Measurements from ENCODE around the gene PTGES2.
A peak's percentile ranks its signal among the peaks of the same experiment; 100 is the strongest.

Gene PTGES2

DNA sequence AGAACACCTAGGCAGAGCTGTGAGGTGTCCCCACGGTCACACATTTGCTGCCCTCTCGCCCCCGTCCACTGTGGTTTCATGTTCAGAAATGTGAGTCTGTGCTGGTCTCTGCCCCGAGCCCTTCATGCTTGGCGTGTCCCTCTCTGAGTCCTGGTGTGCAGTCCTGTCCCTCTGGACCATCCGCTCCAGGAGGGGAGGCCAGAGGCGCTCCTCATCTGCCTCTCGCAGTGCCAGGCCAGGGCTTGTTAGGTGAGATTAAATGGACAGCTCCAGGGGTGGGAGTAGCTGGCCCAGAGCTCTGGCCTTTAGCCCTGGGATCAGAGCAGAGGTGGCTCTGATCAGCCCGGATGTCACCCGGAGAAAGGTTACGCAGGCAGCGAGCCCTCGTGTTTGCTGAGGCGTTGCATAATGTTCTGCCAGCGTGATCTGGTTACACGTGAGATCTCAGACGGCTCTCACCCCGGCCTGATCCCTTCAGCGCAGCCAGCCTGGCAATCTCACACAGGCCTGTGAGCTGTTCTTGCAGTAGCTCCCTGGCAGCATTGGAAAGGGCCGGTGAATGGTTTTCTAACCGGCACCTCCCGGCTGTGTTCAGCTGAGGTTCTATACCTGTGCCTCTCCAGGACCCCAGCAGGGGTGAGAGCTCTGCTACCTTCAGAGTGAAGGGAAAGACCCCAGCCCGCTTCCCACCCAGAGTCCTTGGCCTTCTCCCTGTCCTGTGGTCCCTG, 24.5 kb downstream of the PTGES2 start:
- H3K4me1 ChIP-seq (ENCODE audit: control insufficient read depth, low read depth, low read length) = peaks cover 12% of the 10 kb centered on the region
- no peak overlapping the region for H3K27ac ChIP-seq (ENCODE audit: low read length)
- no peak overlapping the region for H3K9ac ChIP-seq (ENCODE audit: low read length)
- no peak overlapping the region for H3K4me3 ChIP-seq (ENCODE audit: low read length)
- H3K9me3 ChIP-seq (ENCODE audit: control insufficient read depth, low read depth, low read length) = no peaks in the 10 kb centered on the region
- H3K36me3 ChIP-seq (ENCODE audit: control insufficient read depth, low read depth, low read length) = peaks cover 58% of the 10 kb centered on the region
- H3K27me3 ChIP-seq (ENCODE audit: control insufficient read depth, insufficient read depth, low read length) = no peaks in the 10 kb centered on the region

DNA sequence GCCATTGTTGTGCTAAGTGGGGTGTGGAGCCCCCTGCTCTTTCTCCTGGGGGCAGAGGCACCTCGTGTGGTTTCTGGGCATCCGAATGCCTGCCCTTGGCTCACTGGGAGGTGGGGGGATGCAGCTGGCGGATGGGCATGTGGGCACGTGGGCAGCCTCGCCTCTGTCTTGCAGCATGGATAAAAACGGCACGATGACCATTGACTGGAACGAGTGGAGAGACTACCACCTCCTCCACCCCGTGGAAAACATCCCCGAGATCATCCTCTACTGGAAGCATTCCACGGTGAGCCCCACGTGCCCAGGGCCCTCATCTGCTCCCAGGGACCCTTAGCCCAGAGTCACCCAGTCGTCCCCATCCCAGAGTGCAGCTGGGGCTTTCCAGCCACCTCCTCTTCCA, 25.3 kb downstream of the PTGES2 start:
- Histone ChIP-seq H3K9ac (ENCODE audit: low read length) (no peak overlapping the region), H3K27ac (ENCODE audit: low read length) (no peak overlapping the region), H3K9me3 (ENCODE audit: control insufficient read depth, low read depth, low read length) (no peaks in the 10 kb centered on the region), H3K36me3 (ENCODE audit: control insufficient read depth, low read depth, low read length) (peaks cover 49% of the 10 kb centered on the region), H3K27me3 (ENCODE audit: control insufficient read depth, insufficient read depth, low read length) (no peaks in the 10 kb centered on the region), H3K4me3 (ENCODE audit: low read length) (no peak overlapping the region), H3K4me1 (ENCODE audit: control insufficient read depth, low read depth, low read length) (peaks cover 21% of the 10 kb centered on the region)

DNA sequence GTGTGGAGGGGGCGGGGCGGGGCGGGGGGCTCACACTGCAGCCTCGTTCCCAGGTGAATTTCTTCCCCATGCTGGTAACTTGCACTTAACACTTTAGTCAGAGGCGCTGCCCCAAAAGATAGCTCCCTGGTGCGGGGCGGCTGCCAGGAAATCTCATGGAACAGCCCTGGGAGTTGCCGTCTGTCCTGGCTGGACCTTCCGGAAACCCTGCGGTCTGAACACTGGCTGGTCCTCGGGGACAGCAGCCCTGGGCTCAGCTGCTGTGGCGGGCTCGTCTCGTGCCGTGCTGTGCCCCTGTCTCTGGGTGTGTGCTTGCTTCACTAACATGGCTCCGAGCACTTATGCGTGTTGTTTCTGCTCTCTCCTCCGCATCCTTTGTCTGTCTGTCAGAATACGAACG, 25.8 kb downstream of the PTGES2 start:
- H3K9me3 ChIP-seq (ENCODE audit: control insufficient read depth, low read depth, low read length) = no peaks in the 10 kb centered on the region
- peaks cover 21% of the 10 kb centered on the region for H3K4me1 ChIP-seq (ENCODE audit: control insufficient read depth, low read depth, low read length)
- no peaks in the 10 kb centered on the region for H3K27me3 ChIP-seq (ENCODE audit: control insufficient read depth, insufficient read depth, low read length)
- H3K36me3 ChIP-seq (ENCODE audit: control insufficient read depth, low read depth, low read length) = peaks cover 44% of the 10 kb centered on the region
- no peak overlapping the region for H3K4me3 ChIP-seq (ENCODE audit: low read length)
- no peak overlapping the region for H3K9ac ChIP-seq (ENCODE audit: low read length)
- no peak overlapping the region for H3K27ac ChIP-seq (ENCODE audit: low read length)

DNA sequence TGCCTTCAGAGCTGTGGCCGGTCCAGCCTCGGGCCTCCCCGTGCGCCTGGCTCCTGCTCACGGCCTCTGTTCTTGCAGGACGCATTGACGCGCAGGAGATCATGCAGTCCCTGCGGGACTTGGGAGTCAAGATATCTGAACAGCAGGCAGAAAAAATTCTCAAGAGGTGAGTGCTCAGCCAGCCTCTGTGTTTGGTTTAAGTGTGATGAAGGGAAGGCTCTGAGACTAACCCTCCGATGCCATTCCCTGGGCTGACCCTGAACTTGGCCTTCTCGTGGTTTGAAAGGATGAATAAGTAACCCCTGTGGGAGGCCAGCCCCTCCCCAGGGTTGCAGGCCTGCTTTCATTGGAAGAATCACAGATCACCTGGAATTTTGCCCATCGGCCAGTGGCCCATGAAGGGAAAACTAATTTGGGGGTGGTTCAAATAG, 26.3 kb downstream of the PTGES2 start:
- Histone ChIP-seq H3K9ac (ENCODE audit: low read length) (no peak overlapping the region), H3K4me3 (ENCODE audit: low read length) (no peak overlapping the region), H3K36me3 (ENCODE audit: control insufficient read depth, low read depth, low read length) (peaks cover 40% of the 10 kb centered on the region), H3K9me3 (ENCODE audit: control insufficient read depth, low read depth, low read length) (no peaks in the 10 kb centered on the region), H3K4me1 (ENCODE audit: control insufficient read depth, low read depth, low read length) (peaks cover 21% of the 10 kb centered on the region), H3K27ac (ENCODE audit: low read length) (no peak overlapping the region), H3K27me3 (ENCODE audit: control insufficient read depth, insufficient read depth, low read length) (no peaks in the 10 kb centered on the region)

DNA sequence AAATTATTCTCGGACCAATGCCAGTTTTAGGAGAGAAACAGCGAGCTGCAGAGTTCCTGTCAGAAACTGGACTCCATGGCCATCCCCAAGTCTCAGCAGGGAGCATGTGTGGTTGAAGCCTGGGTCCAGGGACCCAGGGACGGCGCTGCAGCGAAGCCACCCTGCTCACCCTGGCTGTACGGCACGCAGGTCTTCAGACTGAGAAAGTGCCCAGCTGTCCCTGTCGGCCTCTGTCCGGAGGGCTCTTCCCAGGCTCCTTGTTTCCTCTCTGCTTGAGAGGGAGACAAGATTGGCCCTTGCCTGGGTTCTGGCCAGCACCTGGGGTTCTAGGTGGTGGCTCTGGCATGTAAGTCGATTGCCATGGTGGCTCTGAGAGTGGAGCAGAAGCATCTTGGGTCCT, 26.9 kb downstream of the PTGES2 start:
- Histone ChIP-seq H3K27me3 (ENCODE audit: control insufficient read depth, insufficient read depth, low read length) (no peaks in the 10 kb centered on the region), H3K9ac (ENCODE audit: low read length) (no peak overlapping the region), H3K4me3 (ENCODE audit: low read length) (no peak overlapping the region), H3K27ac (ENCODE audit: low read length) (no peak overlapping the region), H3K9me3 (ENCODE audit: control insufficient read depth, low read depth, low read length) (no peaks in the 10 kb centered on the region), H3K36me3 (ENCODE audit: control insufficient read depth, low read depth, low read length) (peaks cover 33% of the 10 kb centered on the region), H3K4me1 (ENCODE audit: control insufficient read depth, low read depth, low read length) (peaks cover 21% of the 10 kb centered on the region)

DNA sequence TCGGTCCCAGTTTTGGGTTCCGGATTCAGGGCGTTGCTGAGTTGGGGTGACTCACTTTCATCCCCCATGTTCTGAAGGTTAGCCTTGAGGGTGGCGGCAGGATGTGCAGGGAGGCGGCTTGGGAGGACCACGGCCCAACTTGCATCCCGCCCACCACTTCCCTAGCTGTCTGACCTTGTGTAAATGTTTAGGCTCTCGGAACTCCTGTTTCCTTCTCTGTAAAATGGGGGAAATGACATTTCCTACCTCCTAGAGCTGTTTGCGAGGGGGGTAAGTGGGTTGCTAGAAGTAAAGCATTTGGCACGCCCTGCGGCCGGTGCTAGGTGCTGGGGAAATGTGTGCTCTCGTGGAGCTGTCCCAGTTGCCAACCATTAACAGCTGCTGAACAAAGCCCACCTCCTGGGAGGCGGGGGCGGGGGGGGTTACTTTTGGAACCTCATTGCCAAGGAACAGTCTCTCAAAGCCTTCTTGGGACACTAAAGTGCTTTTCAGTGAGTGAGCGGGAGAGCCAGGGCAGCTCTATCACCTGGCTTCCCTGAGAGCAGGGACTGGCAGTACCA, 27.5 kb downstream of the PTGES2 start:
- no peak overlapping the region for H3K4me3 ChIP-seq (ENCODE audit: low read length)
- H3K4me1 ChIP-seq (ENCODE audit: control insufficient read depth, low read depth, low read length) = peaks cover 21% of the 10 kb centered on the region
- no peak overlapping the region for H3K9ac ChIP-seq (ENCODE audit: low read length)
- no peaks in the 10 kb centered on the region for H3K27me3 ChIP-seq (ENCODE audit: control insufficient read depth, insufficient read depth, low read length)
- no peak overlapping the region for H3K27ac ChIP-seq (ENCODE audit: low read length)
- H3K36me3 ChIP-seq (ENCODE audit: control insufficient read depth, low read depth, low read length) = peaks cover 31% of the 10 kb centered on the region
- H3K9me3 ChIP-seq (ENCODE audit: control insufficient read depth, low read depth, low read length) = no peaks in the 10 kb centered on the region

DNA sequence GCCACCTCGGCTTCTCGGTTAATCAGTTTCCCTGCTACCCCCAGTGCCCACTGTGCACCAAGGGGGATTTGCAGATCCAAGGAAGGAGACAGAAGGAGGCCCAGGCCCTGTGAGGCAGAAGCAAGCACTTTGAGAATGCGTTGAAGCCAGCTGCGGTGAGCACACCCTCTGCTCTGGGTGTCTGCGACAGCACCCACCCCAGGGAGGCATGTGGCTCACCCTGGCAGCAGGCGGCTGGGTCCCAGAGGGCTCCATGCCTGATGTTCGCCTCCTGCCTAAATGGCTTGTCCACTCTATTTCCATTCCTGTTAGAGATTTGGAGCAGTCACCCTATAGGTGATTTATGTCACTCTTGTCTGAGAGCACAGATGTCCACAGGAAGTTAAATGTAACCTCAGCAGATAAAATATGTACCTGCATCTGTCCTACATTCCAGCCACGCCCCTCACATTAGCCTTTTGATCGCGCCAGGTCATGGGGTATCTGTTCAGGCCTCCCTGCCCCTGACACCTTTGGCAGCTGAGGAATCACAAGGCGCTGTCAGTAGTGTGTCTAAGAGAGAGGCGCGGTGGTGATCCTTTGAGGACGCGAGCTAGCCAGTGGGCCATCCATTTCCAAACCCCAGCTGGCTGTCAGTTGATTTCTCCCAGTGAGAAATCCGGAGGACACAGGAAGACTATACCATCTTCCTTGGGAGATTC, 28.1 kb downstream of the PTGES2 start:
- peaks cover 21% of the 10 kb centered on the region for H3K4me1 ChIP-seq (ENCODE audit: control insufficient read depth, low read depth, low read length)
- peak overlapping the region; percentile 83 for H3K9ac ChIP-seq (ENCODE audit: low read length)
- no peaks in the 10 kb centered on the region for H3K9me3 ChIP-seq (ENCODE audit: control insufficient read depth, low read depth, low read length)
- H3K27me3 ChIP-seq (ENCODE audit: control insufficient read depth, insufficient read depth, low read length) = no peaks in the 10 kb centered on the region
- no peak overlapping the region for H3K27ac ChIP-seq (ENCODE audit: low read length)
- peaks cover 30% of the 10 kb centered on the region for H3K36me3 ChIP-seq (ENCODE audit: control insufficient read depth, low read depth, low read length)
- H3K4me3 ChIP-seq (ENCODE audit: low read length) = peak overlapping the region; percentile 72

DNA sequence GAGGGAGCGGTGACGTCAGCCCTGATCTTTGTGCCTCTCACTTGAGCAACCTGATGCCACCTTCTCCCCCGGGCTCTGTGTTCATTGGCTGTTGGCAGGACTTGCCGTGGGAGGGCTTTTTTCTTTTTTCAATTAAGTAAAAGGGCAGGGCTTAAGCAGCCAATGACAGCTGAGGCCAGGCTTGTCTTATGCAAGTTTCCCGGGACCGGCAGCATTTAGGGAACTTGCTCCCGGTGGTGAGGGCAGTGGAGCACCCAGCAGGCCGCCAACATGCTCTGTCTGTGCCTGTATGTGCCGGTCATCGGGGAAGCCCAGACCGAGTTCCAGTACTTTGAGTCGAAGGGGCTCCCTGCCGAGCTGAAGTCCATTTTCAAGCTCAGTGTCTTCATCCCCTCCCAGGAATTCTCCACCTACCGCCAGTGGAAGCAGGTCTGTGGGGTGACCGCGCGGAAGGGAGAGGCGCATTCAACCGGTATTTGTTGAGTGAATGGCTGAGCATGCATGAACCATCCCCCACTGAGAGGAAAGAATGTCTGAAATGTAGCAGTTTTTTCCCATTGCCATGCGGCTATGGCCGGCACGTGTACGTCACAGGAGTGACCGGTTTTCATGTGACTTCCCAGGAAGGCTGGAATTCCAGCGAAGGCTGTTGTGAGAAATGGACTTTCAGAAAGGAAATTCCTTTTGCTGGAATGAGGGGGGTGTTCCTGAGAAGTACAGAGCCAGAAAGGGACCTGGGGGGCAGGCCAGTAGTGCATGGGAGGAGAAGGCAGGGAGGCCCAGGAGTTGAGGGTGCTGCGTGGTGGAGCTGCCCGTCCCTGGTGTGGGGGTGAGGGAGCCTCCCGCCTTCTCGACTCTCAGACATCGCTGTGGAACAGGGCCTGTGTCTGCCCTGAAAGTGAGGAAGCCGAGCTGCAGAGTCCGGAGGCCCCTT, 29.0 kb downstream of the PTGES2 start:
- peak overlapping the region; percentile 72 for H3K4me3 ChIP-seq (ENCODE audit: low read length)

DNA sequence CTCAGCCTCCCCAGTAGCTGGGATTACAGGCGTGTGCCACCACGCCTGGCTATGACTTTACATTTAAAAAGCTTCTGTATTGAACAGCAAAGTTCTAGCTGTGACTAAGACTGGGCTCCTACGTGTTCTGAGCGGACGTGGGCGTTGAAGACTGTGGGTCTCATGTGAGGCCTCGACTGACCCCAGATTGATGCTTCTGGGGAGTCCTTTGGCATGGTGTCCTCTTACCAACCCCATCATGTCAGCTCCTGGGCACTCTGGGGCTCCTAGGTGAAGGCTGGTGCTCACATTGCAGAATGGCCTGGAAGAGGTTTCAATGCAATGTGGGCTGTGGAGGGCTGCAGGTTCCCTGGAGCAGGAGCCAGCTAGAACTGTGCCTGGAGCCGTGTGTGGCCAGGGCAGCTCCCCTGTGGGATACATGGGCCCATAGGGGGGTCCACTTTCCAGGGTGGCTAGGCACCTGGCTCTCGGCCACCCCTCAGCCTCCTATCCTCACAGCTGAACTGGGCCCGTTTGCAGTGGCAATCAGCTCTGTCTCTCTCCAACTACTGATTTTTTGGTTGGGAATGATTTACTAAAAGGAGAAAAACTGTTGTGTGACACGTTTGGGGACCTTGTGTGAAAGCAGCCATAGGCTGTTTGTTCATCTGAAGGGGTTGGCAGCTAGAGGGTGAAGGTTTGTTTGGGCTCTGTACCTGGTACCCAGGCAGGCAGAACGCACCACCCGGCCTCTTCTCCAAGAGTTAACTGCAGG, 29.8 kb downstream of the PTGES2 start:
- Histone ChIP-seq H3K9me3 (ENCODE audit: control insufficient read depth, low read depth, low read length) (no peaks in the 10 kb centered on the region), H3K27ac (ENCODE audit: low read length) (peak overlapping the region; percentile 22), H3K4me1 (ENCODE audit: control insufficient read depth, low read depth, low read length) (peaks cover 21% of the 10 kb centered on the region), H3K4me3 (ENCODE audit: low read length) (peak overlapping the region; percentile 72), H3K36me3 (ENCODE audit: control insufficient read depth, low read depth, low read length) (peaks cover 17% of the 10 kb centered on the region), H3K27me3 (ENCODE audit: control insufficient read depth, insufficient read depth, low read length) (no peaks in the 10 kb centered on the region), H3K9ac (ENCODE audit: low read length) (peak overlapping the region; percentile 83)

More for the DNA sequence above, 29.0 kb downstream of the PTGES2 start:
- Histone ChIP-seq H3K4me1 (ENCODE audit: control insufficient read depth, low read depth, low read length) (peaks cover 21% of the 10 kb centered on the region), H3K36me3 (ENCODE audit: control insufficient read depth, low read depth, low read length) (peaks cover 23% of the 10 kb centered on the region), H3K27ac (ENCODE audit: low read length) (peak overlapping the region; percentile 75), H3K27me3 (ENCODE audit: control insufficient read depth, insufficient read depth, low read length) (no peaks in the 10 kb centered on the region), H3K9me3 (ENCODE audit: control insufficient read depth, low read depth, low read length) (no peaks in the 10 kb centered on the region), H3K9ac (ENCODE audit: low read length) (peak overlapping the region; percentile 83)

DNA sequence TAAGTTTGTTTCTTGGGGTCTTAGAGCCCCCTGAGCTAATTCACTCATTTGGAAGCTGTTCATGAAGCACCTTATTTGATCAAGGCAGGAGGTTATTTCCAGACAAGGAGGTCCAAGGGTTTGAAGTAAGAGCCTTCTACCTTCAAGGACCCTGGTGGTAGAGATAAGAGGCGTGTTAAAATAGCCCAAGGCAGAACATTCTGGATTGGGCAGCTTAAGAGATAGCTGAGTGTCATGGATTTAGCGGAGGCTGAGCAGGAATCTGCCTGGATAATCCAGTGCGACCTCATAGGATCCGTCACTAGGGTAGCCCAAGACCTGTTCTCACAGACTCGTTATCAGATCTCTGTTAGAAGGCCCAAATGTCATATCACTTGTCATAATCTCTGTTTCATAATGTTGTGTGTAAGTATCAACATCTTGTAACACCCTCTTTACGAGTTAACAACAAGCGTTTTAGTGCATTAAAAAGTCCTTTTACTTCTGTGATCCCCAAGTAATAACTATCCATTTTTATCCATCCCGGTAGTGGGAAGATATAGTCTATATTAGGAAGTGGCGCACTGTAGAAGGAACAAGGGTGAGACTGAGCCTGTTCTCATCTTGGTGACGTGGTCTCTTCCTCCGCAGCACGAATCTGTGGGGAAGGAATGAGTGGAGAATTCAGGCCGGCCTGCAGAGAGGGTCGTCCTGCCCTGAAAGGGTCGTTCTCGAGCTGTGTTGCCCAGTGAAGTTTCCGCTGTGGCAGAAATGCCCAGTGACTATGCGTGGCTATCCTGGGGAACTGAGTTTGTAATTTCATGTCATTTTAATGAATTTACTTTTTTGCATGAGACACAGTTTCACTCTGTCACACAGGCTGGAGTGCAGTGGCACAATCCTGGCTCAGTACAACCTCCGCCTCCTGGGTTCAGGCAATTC, 30.7 kb downstream of the PTGES2 start:
- no peak overlapping the region for H3K9ac ChIP-seq (ENCODE audit: low read length)
- H3K4me1 ChIP-seq (ENCODE audit: control insufficient read depth, low read depth, low read length) = peaks cover 21% of the 10 kb centered on the region

More for the DNA sequence above, 30.7 kb downstream of the PTGES2 start:
- H3K27me3 ChIP-seq (ENCODE audit: control insufficient read depth, insufficient read depth, low read length) = no peaks in the 10 kb centered on the region
- H3K27ac ChIP-seq (ENCODE audit: low read length) = no peak overlapping the region
- H3K4me3 ChIP-seq (ENCODE audit: low read length) = no peak overlapping the region
- peaks cover 8% of the 10 kb centered on the region for H3K36me3 ChIP-seq (ENCODE audit: control insufficient read depth, low read depth, low read length)
- no peaks in the 10 kb centered on the region for H3K9me3 ChIP-seq (ENCODE audit: control insufficient read depth, low read depth, low read length)

All from iPS-18a (cell line).